Sigmoid colon (tissue), 7 donors: ENCODE results near the gene EXO1. TPM values are rescaled to one million over a fixed set of nuclear protein-coding genes. Genes with fewer than 3 reads are reported as not detected.

Experiments used
- DNase-seq: peaks from one replicate; pipeline ENCODE4 v3.0.0-alpha.2; 2019
- H3K27ac ChIP-seq, 4 donors: fragments of 200-600 bp; sonication (generic); one replicate each; pipeline ENCODE4 v1.5.1; 2016 to 2019; ENCODE audit warnings: mild to moderate bottlenecking in 1 of 4
- H3K27me3 ChIP-seq, 3 donors: fragments of 200-600 bp; sonication (generic); one replicate each; pipeline ENCODE4 v1.5.1; 2019; ENCODE audit warnings: mild to moderate bottlenecking in 1 of 3
- H3K36me3 ChIP-seq, 4 donors: fragments of 200-600 bp; sonication (generic); one replicate each; pipeline ENCODE4 v1.5.1; 2016 to 2019
- H3K4me1 ChIP-seq, 4 donors: fragments of 200-600 bp; sonication (generic); one replicate each; pipeline ENCODE4 v1.5.1; 2017 to 2019
- H3K4me3 ChIP-seq, 4 donors: fragments of 200-600 bp; sonication (generic); one replicate each; pipeline ENCODE4 v1.5.1; 2017 to 2019; ENCODE audit warnings: mild to moderate bottlenecking in 2 of 4, moderate library complexity in 1 of 4
- H3K9me3 ChIP-seq, 4 donors: fragments of 200-600 bp in 3 of 4; sonication (generic) in 3 of 4; one replicate each; pipeline versions ENCODE4 v1.5.1 to v1.6.1; 2013 to 2019
- CTCF ChIP-seq, 4 experiments: fragments of 450-650 bp in 3 of 4; fragments of 200-600 bp in 1 of 4; IDR thresholded peaks; one replicate each; pipeline ENCODE4 v1.5.1; 2016 to 2019; ENCODE audit warnings: antibody characterized with exemption in 4 of 4, mild to moderate bottlenecking in 3 of 4, moderate library complexity in 2 of 4
- EP300 ChIP-seq, 4 donors: sonication (generic); formaldehyde crosslinking; IDR thresholded peaks; one replicate each; pipeline ENCODE4 v1.6.1; 2017; ENCODE audit warnings: antibody characterized with exemption in 4 of 4
- POLR2A ChIP-seq, 2 donors: fragments of 450-650 bp; IDR thresholded peaks; one replicate each; pipeline ENCODE4 v1.6.1; 2016; ENCODE audit warnings: antibody characterized with exemption in 2 of 2, mild to moderate bottlenecking in 2 of 2, moderate library complexity in 2 of 2
- POLR2AphosphoS5 ChIP-seq, 4 donors: sonication (generic); formaldehyde crosslinking; IDR thresholded peaks; one replicate each; pipeline ENCODE4 v1.6.1; 2017; ENCODE audit warnings: antibody characterized with exemption in 4 of 4
- WGBS, 2 donors: extraction: QIAGEN DNeasy Blood & Tissue Kit; methylation state at CpG; one replicate each; pipeline ENCODE4 v1.1.7; 2013; 5-methylcytosine and 5-hydroxymethylcytosine counted together
- intact Hi-C: fragments of 100-400 bp; cut with DNase I; formaldehyde crosslinking; loops from one replicate; pipeline ENCODE4 v1.15.1; 2023
- polyA plus RNA-seq, 3 donors: library from polyadenylated mRNA; stranded (reverse); fragments of 200-250 nt; gene quantifications; one replicate each; pipeline ENCODE4 v1.2.3, GENCODE V29; 2013
- total RNA-seq, 4 donors: library from RNA; depleted of rRNA; stranded (reverse); fragments of >200 nt; gene quantifications; one replicate each; pipeline ENCODE4 v1.1.0, GENCODE V29; 2016
- donor health status: healthy with polysubstance abuse.
- donor health status: Bipolar disorder and iron deficiency.
- donor health status: healthy.

EXO1 gene
- total and polyA plus RNA-seq, 7 donors, result under 0.01 to 3.4 (median 0.71) TPM; not detected in 2

- intact Hi-C loops, result loop anchor here (10.0 kb wide), 1 partner anchor 118 kb away; no protein-coding TSS in a partner anchor
- no peak overlapping the region for H3K27ac ChIP-seq
- no peaks in the 10 kb centered on the region for H3K36me3 ChIP-seq
- no peaks in the 10 kb centered on the region for H3K9me3 ChIP-seq
- no peak overlapping the region for H3K4me3 ChIP-seq
- DNase-seq, result no peak
- TF ChIP-seq CTCF (IDR thresholded peaks at IDR 0.05) (no peak), POLR2AphosphoS5 (IDR thresholded peaks at IDR 0.05) (no peak), EP300 (IDR thresholded peaks at IDR 0.05) (no peak), POLR2A (IDR thresholded peaks at IDR 0.05) (no peak)
- H3K4me1 ChIP-seq, result no peaks in the 10 kb centered on the region
- H3K27me3 ChIP-seq, result no peaks in the 10 kb centered on the region
These were observed 48.6 kb downstream of the EXO1 start for GRCh38 chr1:241896670-241896962.

GRCh38 chr1:241899210-241899609 lies 51.2 kb downstream of the EXO1 start:
- Histone ChIP-seq H3K27me3 (no peaks in the 10 kb centered on the region), H3K4me3 (no peak overlapping the region), H3K9me3 (no peaks in the 10 kb centered on the region), H3K27ac (no peak overlapping the region), H3K36me3 (no peaks in the 10 kb centered on the region), H3K4me1 (no peaks in the 10 kb centered on the region)
- whole genome bisulfite sequencing, 2 donors, result 90 to 91% methylated on average over 5 of the region's 5 CpGs
- intact Hi-C loops, result loop anchor here (10.0 kb wide), 1 partner anchor 116 kb away; no protein-coding TSS in a partner anchor
- no peak for DNase-seq
- TF ChIP-seq POLR2AphosphoS5 (IDR thresholded peaks at IDR 0.05) (no peak), POLR2A (IDR thresholded peaks at IDR 0.05) (no peak), CTCF (IDR thresholded peaks at IDR 0.05) (no peak), EP300 (IDR thresholded peaks at IDR 0.05) (no peak)

GRCh38 chr1:241900381-241900780 lies 52.4 kb downstream of the EXO1 start:
- no peak overlapping the region for H3K27ac ChIP-seq
- intact Hi-C loops, result no loop called here
- H3K4me3 ChIP-seq, result no peak overlapping the region
- no peak for TF ChIP-seq EP300 (IDR thresholded peaks at IDR 0.05)
- TF ChIP-seq POLR2A (IDR thresholded peaks at IDR 0.05), result no peak
- no peak for TF ChIP-seq POLR2AphosphoS5 (IDR thresholded peaks at IDR 0.05)
- no peaks in the 10 kb centered on the region for H3K9me3 ChIP-seq
- no peak for DNase-seq
- H3K27me3 ChIP-seq, result no peaks in the 10 kb centered on the region
- no peaks in the 10 kb centered on the region for H3K4me1 ChIP-seq
- no peaks in the 10 kb centered on the region for H3K36me3 ChIP-seq

GRCh38 chr1:241902391-241903065 lies 54.5 kb downstream of the EXO1 start:
- Histone ChIP-seq H3K9me3 (no peaks in the 10 kb centered on the region), H3K4me3 (no peak overlapping the region), H3K36me3 (no peaks in the 10 kb centered on the region), H3K27me3 (no peaks in the 10 kb centered on the region), H3K4me1 (no peaks in the 10 kb centered on the region), H3K27ac (no peak overlapping the region)
- intact Hi-C loops, result no loop called here
- TF ChIP-seq POLR2AphosphoS5 (IDR thresholded peaks at IDR 0.05), result no peak
- TF ChIP-seq CTCF (IDR thresholded peaks at IDR 0.05), result no peak
- TF ChIP-seq EP300 (IDR thresholded peaks at IDR 0.05), result no peak
- TF ChIP-seq POLR2A (IDR thresholded peaks at IDR 0.05), result no peak
- WGBS, 2 donors, result 56 to 77% methylated on average over 5 of the region's 5 CpGs
- no peak for DNase-seq

DNA sequence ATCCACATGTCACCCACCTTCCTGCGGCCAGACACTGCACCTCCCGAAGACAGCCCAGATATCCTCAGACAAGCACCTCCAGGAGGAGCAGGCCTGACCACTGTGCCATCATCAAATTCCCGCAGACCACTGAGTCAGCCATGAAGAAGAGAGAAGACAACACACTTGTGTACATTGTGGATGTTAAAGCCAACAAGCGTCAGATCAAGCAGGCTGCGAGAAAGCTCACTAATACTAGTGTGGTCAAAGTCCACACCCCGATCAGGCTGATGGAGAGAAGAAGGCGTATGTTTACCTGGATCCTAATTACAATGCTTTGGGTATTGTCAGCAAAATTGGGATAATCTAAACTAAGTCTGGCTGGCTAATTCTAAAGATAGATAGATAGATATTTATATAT lies 68.2 kb downstream of the EXO1 start:
- TF ChIP-seq POLR2AphosphoS5 (IDR thresholded peaks at IDR 0.05), result no peak
- TF ChIP-seq CTCF (IDR thresholded peaks at IDR 0.05), result no peak
- no peak for TF ChIP-seq EP300 (IDR thresholded peaks at IDR 0.05)
- TF ChIP-seq POLR2A (IDR thresholded peaks at IDR 0.05), result no peak
- Histone ChIP-seq H3K36me3 (no peaks in the 10 kb centered on the region), H3K4me3 (no peak overlapping the region), H3K9me3 (no peaks in the 10 kb centered on the region), H3K27me3 (no peaks in the 10 kb centered on the region), H3K27ac (no peak overlapping the region), H3K4me1 (no peaks in the 10 kb centered on the region)
- intact Hi-C loops, result no loop called here
- DNase-seq, result no peak
- WGBS, 2 donors, result 58 to 78% methylated on average over 7 of the region's 7 CpGs
